ENCODE measurements around the gene PCYT2.

PCYT2 gene

DNA sequence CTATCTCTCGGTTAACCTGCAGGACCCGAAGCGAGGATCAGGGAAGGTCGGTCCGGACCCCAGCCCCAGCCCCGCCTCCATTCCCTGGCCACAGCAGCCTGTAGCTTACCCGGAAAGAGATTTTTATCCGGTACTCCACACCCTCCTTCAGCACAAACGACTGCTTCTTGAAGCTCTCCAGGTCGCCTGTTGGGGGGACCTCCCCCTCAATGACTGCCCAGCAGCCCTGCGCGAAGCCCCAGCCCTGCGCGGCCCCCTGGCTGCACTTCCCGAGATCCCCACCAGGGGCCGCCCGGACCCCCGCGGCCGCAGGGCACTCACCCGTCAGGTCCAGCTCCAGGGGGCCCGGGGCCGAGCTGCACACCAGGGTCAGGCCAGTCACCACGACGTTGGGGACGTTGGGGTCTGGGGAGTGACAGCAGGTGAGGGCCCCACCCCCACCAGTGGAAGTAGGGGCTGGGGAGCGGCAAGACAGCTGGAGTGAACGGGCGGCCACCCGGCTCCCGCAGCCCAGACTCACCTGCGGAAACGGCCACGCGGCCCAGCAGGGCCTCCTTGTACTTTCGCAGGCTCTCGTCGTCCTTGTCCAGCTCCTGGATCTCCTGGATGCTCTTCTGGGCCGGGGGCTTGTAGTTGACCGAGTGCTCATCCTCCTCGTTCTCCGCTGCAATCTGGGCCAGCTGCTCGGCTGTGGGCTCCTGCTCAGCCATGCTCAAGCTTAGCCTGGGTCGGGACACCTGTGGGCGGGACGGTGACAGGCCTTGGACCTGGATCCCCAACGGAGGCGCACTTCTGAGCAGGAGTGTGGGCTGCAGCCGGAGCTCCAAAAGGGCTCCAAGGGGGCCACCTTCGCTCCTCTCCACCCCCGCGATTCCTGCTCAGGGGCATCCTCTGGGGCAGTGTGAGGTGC, 41.7 kb downstream of the PCYT2 start:
- no peak for FAIRE-seq

DNA sequence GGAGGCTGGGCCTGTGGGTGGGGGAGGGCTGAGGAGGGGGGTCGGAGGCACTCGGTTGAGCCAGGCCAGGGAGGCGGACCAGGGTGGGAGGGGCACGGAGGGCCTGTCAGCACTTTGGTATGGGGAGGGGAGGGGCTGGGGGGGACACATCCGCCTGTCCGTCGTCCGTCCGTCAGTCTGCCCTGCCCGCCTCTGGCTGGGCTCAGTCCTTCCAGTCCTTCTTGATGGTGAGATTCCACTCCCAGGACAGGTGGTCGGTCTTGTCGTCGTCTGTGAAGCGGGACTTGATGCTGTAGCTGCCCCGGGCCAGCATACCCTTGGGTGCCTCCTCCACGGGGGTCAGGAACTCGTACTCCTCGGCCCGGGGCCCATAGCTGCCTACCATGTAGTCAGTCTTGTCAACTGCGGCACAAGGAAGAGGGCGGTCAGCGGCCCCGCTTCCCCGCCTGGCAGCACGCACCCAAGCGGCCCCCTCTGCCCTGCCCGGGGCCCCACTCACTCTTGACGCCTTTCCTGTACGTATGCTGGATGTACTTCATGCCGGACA, 42.5 kb downstream of the PCYT2 start:
- FAIRE-seq, result no peak

DNA sequence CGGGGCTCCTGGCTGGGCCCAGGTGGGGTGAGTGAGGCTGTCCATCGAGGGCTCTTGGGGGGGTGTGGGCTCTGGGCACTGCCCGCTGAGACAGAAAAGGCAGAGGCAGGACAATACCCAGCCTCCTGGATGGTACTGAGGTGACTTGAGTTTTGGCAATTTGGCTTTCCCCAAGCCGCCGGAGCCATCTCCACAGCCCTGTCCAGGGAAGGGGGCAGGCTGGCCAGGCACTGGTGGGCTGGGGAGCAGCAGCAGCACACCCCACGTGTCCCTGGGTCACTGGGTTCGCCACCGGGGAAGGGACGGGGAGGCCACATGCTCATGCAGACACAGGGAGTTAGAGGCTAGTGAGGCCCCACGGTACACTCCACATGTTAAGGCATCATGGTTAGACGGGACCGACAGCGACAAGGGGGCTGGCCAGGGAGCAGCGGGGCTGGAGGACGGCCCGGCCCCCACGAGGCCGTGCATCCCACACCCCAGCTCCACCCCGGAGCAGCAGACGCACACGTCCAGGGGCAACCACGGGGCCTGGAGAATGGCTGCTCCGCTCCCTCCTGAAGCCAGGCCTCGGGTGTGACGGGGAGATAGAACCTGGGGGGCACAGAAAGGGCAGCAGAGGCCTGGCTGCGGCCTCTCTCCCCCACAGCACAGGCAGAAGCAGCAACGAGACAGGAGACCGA, 43.1 kb downstream of the PCYT2 start:
- no peak for FAIRE-seq

DNA sequence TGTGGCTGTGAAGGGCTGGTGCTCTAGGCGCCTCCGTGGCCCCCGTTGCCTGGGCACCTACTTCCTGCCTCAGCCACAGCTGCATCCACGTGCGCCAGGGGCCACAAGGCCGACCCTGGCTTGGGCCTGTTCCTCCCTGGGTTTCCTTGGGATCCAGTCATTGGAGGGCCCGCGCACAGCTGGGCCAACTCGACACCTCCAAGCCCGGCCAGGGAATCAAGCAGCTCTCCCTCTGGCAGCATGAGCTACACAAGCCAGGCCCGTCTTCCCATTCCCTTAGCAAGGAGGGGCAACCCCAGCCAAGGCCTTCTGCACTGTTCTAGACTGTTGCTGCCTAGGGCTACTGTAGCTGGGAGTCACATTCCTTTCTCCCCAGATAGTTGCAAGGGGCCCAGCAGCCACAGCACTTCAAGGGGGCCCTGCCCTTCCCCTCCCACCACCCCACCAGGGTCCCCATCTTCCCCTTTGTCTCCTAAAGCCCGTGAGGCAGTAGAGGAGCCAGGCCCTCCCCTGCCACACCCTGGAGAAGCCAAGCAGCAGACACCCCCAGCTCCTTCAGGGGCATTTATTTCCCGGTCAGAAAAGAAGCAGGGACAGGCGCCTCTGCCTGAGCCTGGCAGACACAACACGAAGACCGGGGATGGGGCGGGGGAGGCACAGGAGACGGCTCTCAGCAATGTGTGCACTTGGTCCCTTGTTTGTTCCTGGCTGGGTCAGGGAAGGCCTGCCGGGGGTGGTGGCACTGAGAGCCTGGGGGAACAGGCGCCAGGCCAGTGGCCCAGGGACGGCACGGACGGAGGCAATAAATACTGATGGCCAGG, 43.8 kb downstream of the PCYT2 start:
- FAIRE-seq, result no peak

DNA sequence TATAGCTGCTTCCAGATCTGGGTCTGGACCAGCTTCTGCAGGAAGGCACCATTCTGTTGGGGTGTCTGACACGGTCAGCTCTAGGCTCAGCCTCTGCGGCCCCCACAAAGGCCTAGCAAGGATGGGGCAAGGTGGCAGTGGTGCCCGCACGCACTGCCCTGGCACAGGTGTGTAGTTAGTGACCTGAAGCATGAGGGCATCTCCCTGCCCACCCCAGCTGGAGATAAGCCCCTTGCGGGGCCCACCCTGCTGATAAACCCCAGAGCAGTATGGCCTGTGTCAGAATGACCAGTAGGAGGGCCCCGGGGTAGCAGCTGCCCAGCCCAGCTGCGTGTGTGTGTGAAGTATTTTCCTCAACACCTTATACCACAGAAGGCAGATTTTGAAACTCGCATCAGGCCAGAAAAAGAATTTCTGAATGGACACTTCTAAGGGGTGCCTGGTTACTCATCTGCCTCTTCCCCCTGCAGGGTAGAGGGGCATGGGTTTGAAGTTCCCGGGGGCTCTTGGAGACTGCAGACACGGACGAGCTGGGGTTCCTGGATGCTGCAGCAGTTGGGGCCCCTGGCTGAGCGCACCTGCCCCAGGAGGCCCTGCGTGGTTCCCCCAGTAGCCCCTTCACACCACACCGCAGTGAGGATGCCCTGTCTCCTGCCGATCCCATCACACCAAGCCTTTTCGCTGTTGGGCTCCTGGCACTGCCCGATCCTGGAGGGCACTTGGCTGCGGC, 44.6 kb downstream of the PCYT2 start:
- no peak for FAIRE-seq

DNA sequence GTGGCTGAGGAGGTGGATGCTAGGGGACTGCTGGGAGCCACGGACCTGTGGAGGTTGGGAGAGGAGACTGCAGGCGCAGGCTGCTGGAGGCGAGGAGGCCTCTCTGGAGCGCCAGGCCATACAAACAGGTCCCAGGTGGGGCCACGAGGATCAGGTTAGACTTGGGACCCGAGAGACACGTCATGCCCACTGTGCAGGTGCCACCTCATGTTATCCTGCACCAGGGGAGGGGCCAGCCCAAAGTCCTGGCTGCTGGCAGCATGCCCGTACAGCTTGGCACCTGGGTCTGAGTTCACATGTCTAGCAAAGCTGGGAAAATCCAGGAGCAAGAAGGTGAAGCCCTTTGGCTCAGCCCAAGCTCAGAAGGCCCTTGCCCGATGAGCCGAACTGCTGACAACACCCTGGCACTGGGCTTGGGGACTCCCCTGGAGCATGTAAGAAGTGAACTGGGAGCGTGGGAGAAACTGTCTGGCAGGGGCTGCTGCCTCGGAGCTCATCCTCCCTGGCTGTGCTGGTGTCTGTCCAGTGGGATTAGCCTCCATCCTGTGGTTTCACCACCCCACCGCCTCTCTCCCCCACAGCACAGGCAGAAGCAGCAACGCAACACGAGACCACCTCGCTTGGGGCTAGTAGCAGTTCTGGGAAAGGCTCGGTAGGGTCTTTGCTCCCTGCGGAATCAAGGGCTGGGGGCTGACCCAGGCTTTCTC, 45.3 kb downstream of the PCYT2 start:
- no peak for FAIRE-seq

DNA sequence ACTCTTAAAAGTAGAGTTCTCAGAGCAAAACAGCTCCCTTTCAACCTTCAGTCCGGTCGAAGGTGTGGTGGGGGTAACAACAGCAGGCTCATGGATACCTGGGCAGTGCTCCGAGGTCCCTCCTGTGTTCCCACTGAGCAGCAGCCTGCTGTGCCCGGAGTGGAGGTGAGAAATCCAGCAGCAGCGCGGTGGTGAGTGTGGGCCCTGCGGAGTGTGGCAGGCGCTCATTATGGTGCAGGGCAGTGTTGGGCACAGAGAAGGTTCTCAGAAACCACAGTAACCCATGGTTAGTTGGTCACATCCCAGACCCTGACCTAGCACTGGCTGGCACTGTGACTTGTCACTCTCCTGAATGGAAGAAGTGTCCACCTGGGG, 45.9 kb downstream of the PCYT2 start:
- no peak for FAIRE-seq

DNA sequence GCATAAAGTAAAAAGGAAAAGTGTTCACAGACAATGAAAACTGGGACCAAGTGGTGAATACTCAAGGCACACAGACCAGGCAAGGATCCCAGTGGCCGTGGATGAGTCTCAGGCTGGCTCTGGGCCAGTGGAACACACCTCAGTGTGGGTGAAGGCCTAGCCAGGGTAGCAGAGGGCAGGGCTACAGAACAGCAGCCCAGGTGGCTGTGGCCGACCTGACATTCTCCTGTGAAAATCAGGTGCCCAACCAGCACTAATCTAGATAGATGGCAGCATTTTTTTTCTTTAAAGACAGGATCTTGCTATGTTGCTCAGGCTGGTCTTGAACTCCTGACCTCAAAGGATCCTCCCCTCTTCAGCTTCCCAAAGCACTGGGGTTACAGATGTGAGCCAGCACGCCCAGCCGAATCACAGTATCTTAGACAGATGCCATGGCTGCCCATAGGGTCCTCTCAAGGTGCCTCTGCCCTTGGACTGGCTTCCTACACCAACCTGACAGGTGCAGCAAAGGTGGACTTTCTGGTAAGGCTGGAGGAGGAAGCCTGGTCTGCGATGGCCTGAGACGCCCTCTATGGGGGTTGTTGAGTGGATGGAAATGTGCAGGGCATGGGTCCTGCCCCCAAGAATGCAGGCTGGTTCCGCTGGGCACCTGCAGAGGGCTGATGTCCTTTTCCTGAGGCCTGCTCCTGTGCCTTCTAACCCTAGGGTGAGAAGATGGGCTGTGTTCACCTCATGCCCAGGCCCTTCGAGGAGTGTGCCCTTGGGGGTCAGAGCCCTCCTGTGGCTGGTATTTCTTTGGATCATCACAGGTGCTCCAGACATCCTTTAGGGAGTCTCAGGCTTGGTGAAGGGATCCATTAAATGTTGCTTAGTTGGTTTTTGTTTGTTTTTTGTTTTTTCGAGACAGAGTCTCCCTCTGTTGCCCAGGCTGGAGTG, 47.1 kb downstream of the PCYT2 start:
- FAIRE-seq, result no peak

DNA sequence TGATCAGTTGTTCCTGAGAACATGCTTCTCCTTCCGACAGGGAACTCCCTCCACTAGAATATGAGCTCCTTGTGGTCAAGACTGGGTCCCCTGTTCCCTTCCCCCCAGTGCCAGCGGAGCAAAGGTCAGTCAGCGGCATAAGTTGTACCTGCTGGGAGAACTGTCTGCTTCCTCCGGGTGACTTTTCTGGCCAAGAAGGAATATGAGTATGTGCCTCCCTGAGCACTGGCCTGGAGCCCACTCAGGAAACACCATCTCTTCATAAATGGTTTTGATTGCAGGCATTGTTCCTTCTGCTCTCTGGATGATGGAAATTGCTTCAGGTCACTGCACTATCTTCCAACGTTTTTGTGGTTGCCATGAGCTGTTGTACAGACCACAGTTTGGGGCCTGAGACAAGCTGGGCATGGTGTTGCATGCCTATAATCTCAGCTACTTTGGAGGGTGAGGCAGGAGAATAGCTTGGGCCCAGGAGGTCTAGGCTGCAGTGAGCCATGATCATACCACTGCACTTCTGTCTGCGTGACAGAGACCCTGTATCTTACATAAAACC, 48.0 kb downstream of the PCYT2 start:
- no peak for FAIRE-seq

DNA sequence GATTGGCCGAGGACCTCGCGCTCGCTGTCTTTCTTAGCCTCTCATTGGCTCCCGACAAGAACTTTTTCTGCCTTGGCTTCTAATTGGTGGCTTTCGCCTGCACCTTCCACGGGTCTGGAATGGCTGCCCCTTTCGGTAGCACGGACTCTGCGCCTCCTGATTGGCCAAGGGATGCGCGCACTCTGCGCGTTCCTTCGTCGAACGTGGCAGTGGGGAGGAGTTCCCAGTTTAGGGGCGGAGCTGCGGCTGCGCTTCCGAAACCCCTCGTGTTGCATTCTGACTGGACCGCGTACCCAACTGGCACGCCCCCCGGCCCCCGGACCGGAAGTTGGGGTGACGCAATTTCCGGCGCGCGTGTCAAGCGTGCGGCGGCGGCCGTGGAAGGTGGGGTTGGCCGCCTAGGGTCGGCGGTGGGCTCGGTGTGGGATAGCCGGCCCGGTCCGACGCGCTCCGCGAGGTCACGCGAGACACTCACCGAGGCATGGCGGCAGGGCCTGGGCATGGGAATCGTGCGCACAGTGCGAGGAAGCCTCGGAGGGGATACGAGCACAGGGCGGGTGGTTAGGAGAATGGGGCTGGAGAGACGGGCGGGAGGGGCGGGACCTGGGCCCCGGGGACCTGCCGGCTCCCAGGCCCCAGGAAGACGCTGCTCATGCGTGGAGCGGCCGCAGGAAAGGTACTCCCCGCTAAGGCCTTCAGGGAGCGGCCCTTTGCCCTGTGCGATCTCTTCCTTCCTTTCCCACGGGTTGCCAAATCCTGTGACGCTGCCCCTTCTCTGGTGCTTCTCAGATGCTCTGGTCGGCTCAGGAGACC, 50.2 kb downstream of the PCYT2 start:
- FAIRE-seq, result peak; percentile 84

DNA sequence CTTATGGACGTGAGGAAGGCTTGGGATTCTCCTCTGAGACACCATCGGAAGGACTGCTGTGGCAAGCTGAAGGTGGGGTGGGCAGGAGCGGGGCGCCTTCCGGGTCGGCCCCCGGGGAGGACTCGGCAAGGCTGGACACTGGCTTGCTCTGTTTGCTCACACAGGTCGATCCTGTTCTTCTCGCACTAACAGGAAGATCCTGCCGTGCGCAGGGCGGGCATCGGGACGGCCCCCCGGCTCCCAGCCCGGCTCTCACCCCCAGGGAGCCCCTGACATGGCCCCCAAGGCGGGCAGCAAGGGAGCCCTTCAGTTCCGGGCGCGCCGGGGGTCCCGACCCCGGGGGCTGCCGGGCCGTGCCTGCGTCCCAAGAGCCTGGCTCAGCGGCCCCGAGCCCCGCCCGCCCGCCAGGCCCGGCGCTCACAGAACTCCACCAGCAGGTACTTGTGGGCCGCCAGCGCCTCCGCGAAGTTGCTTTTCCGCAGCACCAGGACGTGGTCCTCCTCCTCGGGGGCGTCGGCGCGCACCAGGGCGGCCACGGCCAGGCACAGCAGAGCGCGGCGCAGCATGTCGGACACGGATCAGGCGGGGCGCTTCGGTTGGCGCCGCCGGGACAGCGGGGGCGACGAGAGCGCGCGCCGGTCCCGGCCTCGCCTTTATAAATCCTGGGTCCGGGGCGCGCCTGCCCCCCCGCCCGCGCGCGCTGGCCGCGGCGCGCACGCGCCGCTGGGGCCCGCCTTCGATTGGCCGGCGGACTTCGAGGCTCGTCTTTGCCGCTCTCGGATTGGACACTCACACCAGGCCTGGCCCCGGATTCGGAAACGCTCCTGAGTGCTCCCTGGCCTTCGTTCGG, 51.1 kb downstream of the PCYT2 start, which contains the start of gene P4HB:
Gene P4HB (minus strand): TSS at position 630 of the 850 bp plus-strand sequence. CDS start 64 bp downstream, at position 566.
- FAIRE-seq, result no peak

DNA sequence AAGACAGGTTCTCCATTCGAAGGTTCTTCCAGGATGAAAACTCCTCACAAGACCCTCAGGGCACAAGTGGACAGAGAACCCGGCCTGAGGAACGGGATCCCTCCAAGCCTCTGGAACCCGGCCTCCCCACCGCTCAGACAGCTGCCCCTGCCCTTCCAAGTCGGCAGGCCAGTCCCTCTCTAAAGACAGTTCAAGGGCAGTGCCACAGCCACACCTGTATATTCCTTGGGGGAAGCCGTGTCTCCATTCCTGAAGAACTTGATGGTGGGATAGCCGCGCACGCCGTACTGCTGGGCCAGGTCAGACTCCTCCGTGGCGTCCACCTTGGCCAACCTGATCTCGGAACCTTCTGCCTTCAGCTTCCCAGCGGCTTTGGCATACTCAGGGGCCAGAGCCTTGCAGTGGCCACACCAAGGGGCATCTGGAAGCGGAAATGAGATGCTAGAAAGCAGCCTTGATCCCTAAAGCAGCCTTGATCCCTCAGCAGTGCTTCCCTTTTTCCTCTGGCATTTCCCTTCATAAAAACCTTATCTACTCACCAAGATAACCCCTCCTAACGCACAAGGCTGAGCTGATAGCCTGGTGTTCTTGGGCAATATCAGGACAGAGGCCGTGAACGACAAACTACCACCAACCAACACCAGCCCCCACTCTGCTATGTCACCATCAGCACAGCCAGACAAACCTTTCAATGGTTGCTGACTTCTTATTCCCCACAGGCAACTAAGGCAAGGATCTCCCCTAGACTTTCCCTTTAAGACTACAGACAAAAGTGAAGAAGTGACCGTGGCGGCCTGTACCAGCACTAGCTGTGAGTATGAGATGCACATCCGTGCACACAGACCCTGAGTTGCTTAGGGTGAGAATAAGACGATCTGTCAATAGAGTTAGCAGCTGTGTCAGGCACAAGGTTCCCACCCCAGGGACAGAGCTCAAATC, 52.0 kb downstream of the PCYT2 start:
- FAIRE-seq, result no peak

DNA sequence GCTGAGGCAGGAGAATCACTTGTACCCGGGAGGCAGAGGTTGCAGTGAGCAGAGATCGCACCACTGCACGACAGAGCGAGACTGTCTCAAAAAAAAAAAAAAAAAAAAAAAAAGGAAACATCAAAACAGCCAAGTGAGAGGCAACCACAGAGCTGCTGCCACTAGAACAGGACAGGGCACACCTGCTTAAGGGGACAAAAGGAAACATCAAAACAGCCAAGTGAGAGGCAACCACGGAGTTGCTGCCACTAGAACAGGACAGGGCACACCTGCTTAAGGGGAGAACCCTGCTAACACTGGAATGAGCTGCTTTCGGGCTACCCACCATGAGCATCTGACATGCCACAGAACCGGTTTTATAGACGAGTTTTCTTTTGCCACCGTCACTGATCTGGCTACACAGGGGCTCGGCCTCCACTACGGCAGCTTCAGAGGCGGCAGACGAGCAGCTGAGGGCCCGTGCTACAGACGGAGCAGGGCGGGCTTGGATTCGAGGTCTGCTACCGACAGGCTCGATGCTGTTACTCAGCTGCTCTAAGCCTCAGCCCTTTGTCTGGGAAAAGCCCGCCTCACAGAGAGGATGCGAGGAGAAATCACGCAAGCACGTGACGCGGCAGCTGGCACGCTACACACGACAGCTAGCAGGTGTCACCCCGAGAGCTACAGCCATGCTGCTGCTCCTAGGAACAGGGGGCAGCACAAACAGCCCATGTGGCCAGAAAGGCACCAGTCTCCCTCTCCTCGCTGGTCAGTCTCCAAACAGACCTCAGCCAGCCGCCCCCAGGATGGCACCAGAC, 52.8 kb downstream of the PCYT2 start:
- FAIRE-seq, result no peak

DNA sequence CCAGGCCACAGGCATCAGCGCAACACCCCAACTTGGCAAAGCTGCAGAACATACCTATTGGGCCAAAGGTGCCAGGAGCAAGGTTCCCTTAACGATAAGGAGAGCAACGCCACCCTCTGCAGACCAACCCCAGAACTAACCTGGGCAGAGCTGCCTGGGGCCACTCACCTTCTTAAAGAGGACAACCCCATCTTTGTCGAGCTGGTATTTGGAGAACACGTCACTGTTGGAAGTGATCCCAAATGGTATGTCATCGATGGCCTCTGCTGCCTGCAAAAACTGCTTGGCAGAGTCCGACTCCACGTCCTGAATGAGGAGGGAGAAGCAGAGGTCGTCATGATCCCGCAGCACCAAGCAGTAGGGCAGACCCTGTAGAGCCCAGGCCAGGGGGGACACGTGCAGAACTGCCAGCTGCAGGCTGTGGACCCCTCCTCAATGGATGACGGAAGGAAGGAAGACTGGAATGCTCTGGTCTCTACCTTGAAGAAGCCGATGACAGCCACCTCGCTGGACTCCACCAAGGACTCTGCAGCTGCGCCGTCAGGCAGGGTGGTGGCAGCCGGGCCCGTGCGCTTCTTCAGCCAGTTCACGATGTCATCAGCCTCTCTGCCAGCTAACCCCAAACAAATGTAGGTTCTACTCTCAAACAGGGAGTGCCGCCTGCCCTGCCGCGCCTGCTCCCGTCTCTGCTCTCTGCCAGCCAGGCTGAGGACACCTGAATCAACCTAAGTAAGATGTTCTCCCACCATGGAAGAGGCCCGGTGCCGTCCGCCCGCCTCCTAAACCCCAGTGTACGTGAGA, 56.0 kb downstream of the PCYT2 start:
- no peak for FAIRE-seq

DNA sequence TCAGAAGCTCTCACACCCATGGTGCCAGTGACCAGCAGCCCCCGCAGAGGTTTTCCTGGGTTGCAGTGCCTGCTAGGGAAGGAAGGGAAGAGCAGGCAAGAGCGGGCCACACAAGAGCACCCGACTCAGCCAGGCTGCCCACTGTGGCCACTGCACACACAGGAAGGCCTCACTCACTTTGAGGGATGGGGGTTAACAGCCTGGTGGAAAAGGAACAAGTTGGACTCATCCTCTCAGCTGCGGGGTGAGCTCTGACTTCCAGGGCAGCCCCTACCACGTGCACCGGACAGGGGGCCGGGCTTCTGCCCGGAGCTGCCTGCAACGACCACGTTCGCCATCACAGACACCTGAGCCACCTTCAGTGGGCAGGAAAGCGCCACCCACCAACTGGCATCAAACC, 59.0 kb downstream of the PCYT2 start:
- FAIRE-seq, result no peak

Measured in islet of Langerhans (tissue), 1 donor.